HepG2 (cell line): ENCODE results near the gene GLCE. TPM values are rescaled to one million over a fixed set of nuclear protein-coding genes. Genes with fewer than 3 reads are reported as not detected.

Experiments used
- ATAC-seq: fragments of 200-7000 bp; cut with Tn5 transposase; 3 replicates; pipeline ENCODE4 v1.9.1; 2020; ENCODE audit warnings: mild to moderate bottlenecking, moderate library complexity
- BruUV-seq: library from RNA; stranded (reverse); fragments of 400-500 nt; replicated peaks from 2 replicates; lab custom pipeline; 2021; lab: Mats Ljungman, UMichigan
- CTCF ChIA-PET: fragments of 300-600 bp; formaldehyde crosslinking; extraction: SDS; loops from one replicate; lab custom pipeline; 2021; ENCODE audit warnings: low total read pairs, inconsistent platforms, low intra/inter-chr PET ratio; lab: Yijun Ruan, JAX
- POLR2A ChIA-PET: fragments of 350-600 bp; sonication (Branson Sonifier 250); formaldehyde crosslinking; loops from one replicate; lab custom pipeline; 2020; ENCODE audit warnings: antibody characterized with exemption, inconsistent platforms; lab: Yijun Ruan, JAX
- DNase-seq: peaks from one replicate; pipeline ENCODE4 v3.0.0-alpha.2; 2015; ENCODE audit warnings: low spot score
- FAIRE-seq: peaks from 3 replicates; lab custom pipeline; 2011; peaks lifted over from hg19 to GRCh38; lab: Jason Lieb, UNC
- H2AFZ ChIP-seq: one replicate; pipeline ENCODE4 v1.6.1; 2011; ENCODE audit warnings: low read length, inconsistent platforms
- H3K27ac ChIP-seq: fragments of 300-600 bp; 3 replicates; pipeline ENCODE4 v1.8.0; 2011; ENCODE audit warnings: mixed run types, mild to moderate bottlenecking, mixed read lengths, low read length, inconsistent platforms; ENCODE audit not compliant: insufficient read depth; ENCODE audit errors: extremely low read length
- H3K27me3 ChIP-seq, 2 experiments: fragments of 200-600 bp in 1 of 2; 2 replicates in 1 of 2; 3 replicates in 1 of 2; pipeline versions ENCODE4 v1.6.0 to v1.8.0; 2011; ENCODE audit warnings: low read length in 2 of 2, mild to moderate bottlenecking in 2 of 2, moderate library complexity in 2 of 2, inconsistent platforms in 1 of 2; ENCODE audit not compliant: insufficient read depth in 2 of 2, control insufficient read depth in 1 of 2
- H3K36me3 ChIP-seq, 2 experiments: fragments of 200-600 bp in 1 of 2; replicated peaks in 1 of 2; 2 replicates in 1 of 2; 3 replicates in 1 of 2; pipeline versions ENCODE4 v1.5.1 to v1.8.0; 2011; ENCODE audit warnings: low read length in 2 of 2, inconsistent platforms in 1 of 2; ENCODE audit not compliant: insufficient read depth in 2 of 2, control insufficient read depth in 1 of 2
- H3K4me1 ChIP-seq: 2 replicates; pipeline ENCODE4 v1.5.1; 2012; ENCODE audit warnings: low read length, inconsistent platforms; ENCODE audit not compliant: insufficient read depth
- H3K4me2 ChIP-seq: 2 replicates; pipeline ENCODE4 v1.6.0; 2011; ENCODE audit warnings: low read depth, low read length, inconsistent platforms
- H3K4me3 ChIP-seq, 3 experiments: fragments of 200-600 bp in 1 of 3; sonication (generic), shearing (Covaris generic) in 1 of 3; replicated peaks in 1 of 3; 2 replicates each; pipeline ENCODE4 v1.5.1; 2011 to 2016; ENCODE audit warnings: low read length in 3 of 3, inconsistent platforms in 2 of 3, low read depth in 2 of 3, mild to moderate bottlenecking in 2 of 3, control low read depth in 1 of 3, mixed read lengths in 1 of 3; ENCODE audit not compliant: insufficient read depth in 1 of 3
- H3K79me2 ChIP-seq: one replicate; pipeline ENCODE4 v1.6.1; 2011; ENCODE audit warnings: low read length, inconsistent platforms; ENCODE audit not compliant: insufficient read depth
- H3K9ac ChIP-seq: 2 replicates; pipeline ENCODE4 v1.6.0; 2011; ENCODE audit warnings: mild to moderate bottlenecking, low read depth, low read length, inconsistent platforms; ENCODE audit not compliant: insufficient read depth
- H3K9me3 ChIP-seq: 2 replicates; pipeline ENCODE4 v1.5.1; 2012; ENCODE audit warnings: mild to moderate bottlenecking, low read length
- H4K20me1 ChIP-seq: 2 replicates; pipeline ENCODE4 v1.6.0; 2011; ENCODE audit warnings: inconsistent platforms, mild to moderate bottlenecking, low read length, moderate library complexity; ENCODE audit not compliant: insufficient read depth
- CAMTA2 ChIP-seq: sonication (generic); formaldehyde crosslinking; IDR thresholded peaks from 2 replicates; pipeline ENCODE4 v1.4.0; 2020; ENCODE audit warnings: mild to moderate bottlenecking, missing genetic modification reagents, borderline replicate concordance
- DNMT1 ChIP-seq: sonication (generic); formaldehyde crosslinking; IDR thresholded peaks from 2 replicates; pipeline ENCODE4 v1.5.1; 2020; ENCODE audit warnings: mild to moderate bottlenecking, missing genetic modification reagents
- FIP1L1 ChIP-seq: fragments of 200-400 bp; formaldehyde crosslinking; IDR thresholded peaks from 2 replicates; pipeline ENCODE4 v1.6.1; 2018; ENCODE audit warnings: low read depth, mild to moderate bottlenecking, low read length, moderate library complexity, borderline replicate concordance; ENCODE audit not compliant: insufficient read depth
- FOXM1 ChIP-seq: sonication (generic); formaldehyde crosslinking; IDR thresholded peaks from 2 replicates; pipeline ENCODE4 v1.5.0; 2020; ENCODE audit warnings: missing genetic modification reagents
- HMG20A ChIP-seq: IDR thresholded peaks from 2 replicates; pipeline ENCODE4 v1.6.1; 2016; ENCODE audit warnings: borderline replicate concordance
- MED8 ChIP-seq: sonication (generic); formaldehyde crosslinking; IDR thresholded peaks from 2 replicates; pipeline ENCODE4 v1.8.1; 2023; ENCODE audit warnings: mild to moderate bottlenecking, missing genetic modification reagents; ENCODE audit not compliant: insufficient replicate concordance
- MXI1 ChIP-seq: IDR thresholded peaks from 3 replicates; pipeline ENCODE4 v1.6.1; 2012; ENCODE audit warnings: low read depth, low read length, inconsistent platforms, borderline replicate concordance
- NR3C1 ChIP-seq: sonication (generic); formaldehyde crosslinking; IDR thresholded peaks from 2 replicates; pipeline ENCODE4 v1.4.0; 2020; ENCODE audit warnings: missing genetic modification reagents
- ONECUT2 ChIP-seq: sonication (generic); formaldehyde crosslinking; IDR thresholded peaks from 2 replicates; pipeline ENCODE4 v1.4.0; 2020; ENCODE audit warnings: missing genetic modification reagents
- POLR2AphosphoS5 ChIP-seq: IDR thresholded peaks from 2 replicates; pipeline ENCODE4 v1.6.1; 2012; ENCODE audit warnings: low read depth, low read length
- RXRA ChIP-seq: sonication (generic); formaldehyde crosslinking; IDR thresholded peaks from 2 replicates; pipeline ENCODE4 v1.5.1; 2020; ENCODE audit warnings: missing genetic modification reagents
- SETDB1 ChIP-seq: sonication (generic); formaldehyde crosslinking; IDR thresholded peaks from 2 replicates; pipeline ENCODE4 v1.5.1; 2020; ENCODE audit warnings: missing genetic modification reagents, mild to moderate bottlenecking, borderline replicate concordance
- ZBTB46 ChIP-seq: sonication (generic); formaldehyde crosslinking; IDR thresholded peaks from 2 replicates; pipeline ENCODE4 v1.4.0; 2020; ENCODE audit warnings: mild to moderate bottlenecking, missing genetic modification reagents, borderline replicate concordance
- ZNF10 ChIP-seq: sonication (generic); formaldehyde crosslinking; IDR thresholded peaks from 2 replicates; pipeline ENCODE4 v1.4.0; 2020; ENCODE audit warnings: mild to moderate bottlenecking, low read depth, missing genetic modification reagents, borderline replicate concordance
- ZNF530 ChIP-seq: sonication (generic); formaldehyde crosslinking; IDR thresholded peaks from 2 replicates; pipeline ENCODE4 v1.5.0; 2020; ENCODE audit warnings: low read depth, mild to moderate bottlenecking, missing genetic modification reagents
- ZNF629 ChIP-seq: sonication (generic); formaldehyde crosslinking; conservative IDR thresholded peaks from 2 replicates; pipeline ENCODE4 v1.5.0; 2020; ENCODE audit warnings: missing genetic modification reagents
- WGBS: methylation state at CpG from one replicate; pipeline ENCODE4 v1.1.6; 2017; ENCODE audit warnings: low lambda C conversion rate; 5-methylcytosine and 5-hydroxymethylcytosine counted together
- in situ Hi-C: cut with HindIII; loops from 2 replicates; pipeline ENCODE4 v1.10.0; 2017; ENCODE audit warnings: low pct_unique_long_range_greater_than_20kb; ENCODE audit not compliant: extremely low pct_ligation_motif_present
- intact Hi-C: fragments of 100-400 bp; cut with micrococcal nuclease; formaldehyde crosslinking; loops from one replicate; pipeline ENCODE4 v1.10.0; 2022; ENCODE audit not compliant: unreplicated experiment
- polyA plus RNA-seq, 8 experiments: library from polyadenylated mRNA; depleted of rRNA in 3 of 8; stranded (reverse) in 7 of 8; unstranded in 1 of 8; fragments of >200 nt; fragmentation: Illumina TruSeq in 4 of 8; extraction: Trizol in 4 of 8; gene quantifications; 2 replicates each; pipeline versions ENCODE4 v1.2.1 to v1.2.3, GENCODE V29; 2011 to 2016; ENCODE audit warnings: low read depth in 4 of 8, missing spikeins in 1 of 8, mixed read lengths in 1 of 8; ENCODE audit not compliant: insufficient read depth in 1 of 8
- total RNA-seq, 5 experiments: library from RNA; depleted of rRNA; stranded (reverse); fragments of >200 nt; fragmentation: Illumina TruSeq; extraction: Trizol; gene quantifications; 2 replicates each; pipeline ENCODE4 v1.2.3, GENCODE V29; 2016; ENCODE audit warnings: low read depth in 1 of 5
- TF ChIP-seq, protein P1 (sequence below): sonication (generic); formaldehyde crosslinking; IDR thresholded peaks from 2 replicates; pipeline ENCODE4 v1.8.0; 2023; ENCODE audit warnings: mild to moderate bottlenecking, missing genetic modification reagents

The GLCE gene
- total and polyA plus RNA-seq, 2 of the 13 experiments (the other 11 are each of a cell fraction or from before 2014, with no cell fraction given), result 12.9 to 23.4 TPM

DNA sequence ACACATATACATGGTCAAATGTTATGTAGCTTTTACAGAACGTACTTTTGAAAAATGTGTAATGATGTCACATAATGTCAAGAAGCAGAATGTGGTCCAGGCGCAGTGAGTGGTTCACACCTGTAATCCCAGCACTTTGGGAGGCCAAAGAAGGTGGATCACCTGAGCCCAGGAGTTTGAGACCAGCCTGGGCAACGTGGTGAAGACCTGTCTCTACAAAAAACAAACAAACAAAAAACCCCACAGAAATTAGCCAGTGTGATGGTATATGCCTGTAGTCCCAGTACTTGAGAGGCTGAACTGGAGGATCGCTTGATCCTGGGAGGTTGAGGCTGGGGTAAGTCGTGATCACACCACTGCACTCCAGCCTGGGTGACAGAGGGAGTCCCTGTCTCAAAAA, 15.9 kb upstream of the GLCE start:
- H3K27ac ChIP-seq, result no peak overlapping the region
- POLR2A ChIA-PET, result no interaction called here

GRCh38 chr15:69145149-69145693, 15.2 kb upstream of the GLCE start:
- Histone ChIP-seq H3K36me3 (no peaks in the 10 kb centered on the region), H3K9ac (no peak overlapping the region), H3K9me3 (no peaks in the 10 kb centered on the region), H3K27me3 (no peaks in the 10 kb centered on the region), H3K79me2 (no peaks in the 10 kb centered on the region), H3K4me2 (no peak overlapping the region), H4K20me1 (no peaks in the 10 kb centered on the region), H2AFZ (no peak overlapping the region), H3K4me3 (no peak overlapping the region), H3K27ac (no peak overlapping the region), H3K4me1 (peaks cover 22% of the 10 kb centered on the region)
- no peak for FAIRE-seq
- TF ChIP-seq DNMT1 (CRISPR knock-in tag) (no peak), FOXM1 (CRISPR knock-in tag) (no peak), ZBTB46 (CRISPR knock-in tag) (no peak), HMG20A (no peak)
- ChIA-PET CTCF (no interaction called here), POLR2A (interaction anchor here (1.0 to 1.1 kb wide), 2 partner anchors 15 to 18 kb away, joined by 4 read pairs; partner anchors contain the start of gene GLCE)
- DNase-seq, result no peak
- intact Hi-C loops (no loop called here), in situ Hi-C loops (no loop called here)
- 78% methylated on average over 1 of the region's 1 CpG for WGBS
- BruUV-seq, result no TSS peak
- no peak for ATAC-seq

More for the DNA sequence above, 15.9 kb upstream of the GLCE start:
- FAIRE-seq, result no peak
- no peak for TF ChIP-seq MED8
- TF ChIP-seq NR3C1 (CRISPR knock-in tag), result no peak
- no peak for TF ChIP-seq FIP1L1
- TF ChIP-seq ZNF629, result no peak
- TF ChIP-seq, protein P1, sequence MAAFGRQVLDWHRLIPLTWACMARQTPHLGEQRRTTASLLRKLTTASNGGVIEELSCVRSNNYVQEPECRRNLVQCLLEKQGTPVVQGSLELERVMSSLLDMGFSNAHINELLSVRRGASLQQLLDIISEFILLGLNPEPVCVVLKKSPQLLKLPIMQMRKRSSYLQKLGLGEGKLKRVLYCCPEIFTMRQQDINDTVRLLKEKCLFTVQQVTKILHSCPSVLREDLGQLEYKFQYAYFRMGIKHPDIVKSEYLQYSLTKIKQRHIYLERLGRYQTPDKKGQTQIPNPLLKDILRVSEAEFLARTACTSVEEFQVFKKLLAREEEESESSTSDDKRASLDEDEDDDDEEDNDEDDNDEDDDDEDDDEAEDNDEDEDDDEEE (CRISPR knock-in tag), result no peak
- no peak for TF ChIP-seq ZNF530 (CRISPR knock-in tag)
- TF ChIP-seq ONECUT2 (CRISPR knock-in tag), result no peak
- TF ChIP-seq CAMTA2 (CRISPR knock-in tag), result no peak
- no peak for TF ChIP-seq POLR2AphosphoS5
- TF ChIP-seq ZNF10 (CRISPR knock-in tag), result no peak
- no peak for TF ChIP-seq MXI1
- no peak for TF ChIP-seq RXRA (CRISPR knock-in tag)
- no peak for TF ChIP-seq SETDB1 (CRISPR knock-in tag)
- in situ Hi-C loops, result no loop called here
- Histone ChIP-seq H3K36me3 (no peaks in the 10 kb centered on the region), H3K9me3 (no peaks in the 10 kb centered on the region), H3K4me2 (no peak overlapping the region), H3K4me3 (no peak overlapping the region), H2AFZ (no peak overlapping the region), H3K4me1 (peaks cover 15% of the 10 kb centered on the region), H3K9ac (no peak overlapping the region), H4K20me1 (no peaks in the 10 kb centered on the region), H3K79me2 (no peaks in the 10 kb centered on the region), H3K27me3 (no peaks in the 10 kb centered on the region)
- no peak for DNase-seq
- BruUV-seq, result no TSS peak
- intact Hi-C loops, result no loop called here
- ATAC-seq, result no peak
- CTCF ChIA-PET, result no interaction called here
- 42% methylated on average over 5 of the region's 5 CpGs for WGBS
